Measurements from ENCODE around the gene OCIAD2. TPM values are rescaled to one million over a fixed set of nuclear protein-coding genes. Genes with fewer than 3 reads are reported as not detected.

The OCIAD2 gene
- total and polyA plus RNA-seq, 2 donors (not counting 1 experiment from before 2014, with no cell fraction given): 20.3 to 34.0 TPM

- no peak overlapping the region for H2AFZ ChIP-seq (ENCODE audit: low read length)
- H3K36me3 ChIP-seq (ENCODE audit: control insufficient read depth, insufficient read depth, low read length): no peaks in the 10 kb centered on the region
- no peaks in the 10 kb centered on the region for H4K20me1 ChIP-seq (ENCODE audit: control insufficient read depth, extremely low read depth, insufficient read depth, low read length)
- no peak overlapping the region for H3K9ac ChIP-seq (ENCODE audit: insufficient read depth, low read length)
- H3K4me1 ChIP-seq (ENCODE audit: control insufficient read depth, extremely low read depth, insufficient read depth, low read length): no peaks in the 10 kb centered on the region
- DNase-seq (ENCODE audit: low read depth in 2 of 2): no peak
- no peak overlapping the region for H3K4me2 ChIP-seq (ENCODE audit: extremely low read depth, insufficient read depth, low read length)
- TF ChIP-seq EZH2 (IDR thresholded peaks at IDR 0.05; ENCODE audit: low read length, missing control alignments): no peak
- TF ChIP-seq CTCF (conservative IDR thresholded peaks at IDR 0.05 in 1 of 2, IDR thresholded peaks at IDR 0.05 in 1 of 2; ENCODE audit: low read depth in 1 of 2, low read length in 2 of 2): peak; percentile 10 to 28
- no peaks in the 10 kb centered on the region for H3K79me2 ChIP-seq (ENCODE audit: control insufficient read depth, insufficient read depth, low read length)
- H3K27me3 ChIP-seq (ENCODE audit: control insufficient read depth, insufficient read depth, low read length): peaks cover 2% of the 10 kb centered on the region
- H3K9me3 ChIP-seq (ENCODE audit: control insufficient read depth, insufficient read depth, low read depth, low read length): no peaks in the 10 kb centered on the region
- H3K27ac ChIP-seq (ENCODE audit: insufficient read depth, low read length): no peak overlapping the region
- H3K4me3 ChIP-seq (replicated peaks in 1 of 4; ENCODE audit: control extremely low read depth in 1 of 4, insufficient read depth in 1 of 4, low read depth in 3 of 4, low read length in 4 of 4): no peak overlapping the region
Observed at GRCh38 chr4:48944756-48945241, 38.2 kb upstream of the OCIAD2 start.

- Histone ChIP-seq H3K4me2 (ENCODE audit: extremely low read depth, insufficient read depth, low read length) (no peak overlapping the region), H4K20me1 (ENCODE audit: control insufficient read depth, extremely low read depth, insufficient read depth, low read length) (no peaks in the 10 kb centered on the region), H3K79me2 (ENCODE audit: control insufficient read depth, insufficient read depth, low read length) (no peaks in the 10 kb centered on the region), H3K9ac (ENCODE audit: insufficient read depth, low read length) (no peak overlapping the region), H3K36me3 (ENCODE audit: control insufficient read depth, insufficient read depth, low read length) (no peaks in the 10 kb centered on the region), H3K27me3 (ENCODE audit: control insufficient read depth, insufficient read depth, low read length) (peaks cover 2% of the 10 kb centered on the region), H3K4me1 (ENCODE audit: control insufficient read depth, extremely low read depth, insufficient read depth, low read length) (no peaks in the 10 kb centered on the region), H3K9me3 (ENCODE audit: control insufficient read depth, insufficient read depth, low read depth, low read length) (no peaks in the 10 kb centered on the region), H3K4me3 (replicated peaks in 1 of 4; ENCODE audit: control extremely low read depth in 1 of 4, insufficient read depth in 1 of 4, low read depth in 3 of 4, low read length in 4 of 4) (no peak overlapping the region), H3K27ac (ENCODE audit: insufficient read depth, low read length) (no peak overlapping the region), H2AFZ (ENCODE audit: low read length) (no peak overlapping the region)
- DNase-seq (ENCODE audit: low read depth in 2 of 2): peak in 1 of 2 donors; percentile 71
- no peak for TF ChIP-seq CTCF (conservative IDR thresholded peaks at IDR 0.05 in 1 of 2, IDR thresholded peaks at IDR 0.05 in 1 of 2; ENCODE audit: low read depth in 1 of 2, low read length in 2 of 2)
Observed at GRCh38 chr4:48944252-48944651, 37.7 kb upstream of the OCIAD2 start.

GRCh38 chr4:48943387-48943786, 36.8 kb upstream of the OCIAD2 start:
- no peaks in the 10 kb centered on the region for H3K9me3 ChIP-seq (ENCODE audit: control insufficient read depth, insufficient read depth, low read depth, low read length)

More at GRCh38 chr4:48943387-48943786, 36.8 kb upstream of the OCIAD2 start:
- H4K20me1 ChIP-seq (ENCODE audit: control insufficient read depth, extremely low read depth, insufficient read depth, low read length): no peaks in the 10 kb centered on the region
- no peaks in the 10 kb centered on the region for H3K79me2 ChIP-seq (ENCODE audit: control insufficient read depth, insufficient read depth, low read length)
- DNase-seq (ENCODE audit: low read depth in 2 of 2): no peak
- peaks cover 2% of the 10 kb centered on the region for H3K27me3 ChIP-seq (ENCODE audit: control insufficient read depth, insufficient read depth, low read length)
- TF ChIP-seq CTCF (conservative IDR thresholded peaks at IDR 0.05 in 1 of 2, IDR thresholded peaks at IDR 0.05 in 1 of 2; ENCODE audit: low read depth in 1 of 2, low read length in 2 of 2): no peak
- no peak for TF ChIP-seq EZH2 (IDR thresholded peaks at IDR 0.05; ENCODE audit: low read length, missing control alignments)
- H3K4me3 ChIP-seq (replicated peaks in 1 of 4; ENCODE audit: control extremely low read depth in 1 of 4, insufficient read depth in 1 of 4, low read depth in 3 of 4, low read length in 4 of 4): no peak overlapping the region
- H3K36me3 ChIP-seq (ENCODE audit: control insufficient read depth, insufficient read depth, low read length): no peaks in the 10 kb centered on the region
- no peak overlapping the region for H2AFZ ChIP-seq (ENCODE audit: low read length)
- H3K27ac ChIP-seq (ENCODE audit: insufficient read depth, low read length): no peak overlapping the region
- no peak overlapping the region for H3K4me2 ChIP-seq (ENCODE audit: extremely low read depth, insufficient read depth, low read length)
- H3K4me1 ChIP-seq (ENCODE audit: control insufficient read depth, extremely low read depth, insufficient read depth, low read length): no peaks in the 10 kb centered on the region
- H3K9ac ChIP-seq (ENCODE audit: insufficient read depth, low read length): no peak overlapping the region

Measured in fibroblast of lung (primary cell).